HCT116 (cell line): ENCODE data around the gene HRG. TPM values are rescaled to one million over a fixed set of nuclear protein-coding genes. Genes with fewer than 3 reads are reported as not detected.

ENCODE experiments used
- ATAC-seq: fragments of 200-7000 bp; cut with Tn5 transposase; 2 replicates; pipeline ENCODE4 v1.9.1; 2020; ENCODE audit warnings: mild to moderate bottlenecking, moderate library complexity
- BruUV-seq: library from RNA; stranded (reverse); fragments of 400-500 nt; replicated peaks from 2 replicates; lab custom pipeline; 2021; lab: Mats Ljungman, UMichigan
- CTCF ChIA-PET: fragments of 300-600 bp; sonication (Branson Sonifier 250); formaldehyde crosslinking; loops from one replicate; lab custom pipeline; 2021; ENCODE audit warnings: antibody characterized with exemption; lab: Charles Lee
- POLR2A ChIA-PET: fragments of 300-600, 350-600 bp; sonication (Branson Sonifier 250); formaldehyde crosslinking; loops from one replicate; lab custom pipeline; 2021; ENCODE audit warnings: antibody characterized with exemption; lab: Charles Lee
- RAD21 ChIA-PET, 2 experiments: fragments of 300-600 bp; sonication (Branson Sonifier 250); formaldehyde crosslinking; loops; one replicate each; lab custom pipeline; 2023; ENCODE audit warnings: low total read pairs in 2 of 2; ENCODE audit not compliant: uncharacterized antibody in 2 of 2, unreplicated experiment in 2 of 2, low non-redundant PET in 1 of 2; lab: Charles Lee
- DNase-seq: peaks from one replicate; pipeline ENCODE4 v3.0.0-alpha.2; 2010; ENCODE audit warnings: low read depth, low spot score
- H2AFZ ChIP-seq: fragments of 200-600 bp; shearing (Covaris generic), sonication (generic); 2 replicates; pipeline ENCODE4 v1.6.1; 2017; ENCODE audit warnings: low read depth, mixed run types, mixed read lengths, antibody characterized with exemption, low read length; ENCODE audit not compliant: poor library complexity, severe bottlenecking
- H3K27ac ChIP-seq: 2 replicates; pipeline ENCODE4 v1.5.1; 2012; ENCODE audit warnings: low read depth, low read length
- H3K27me3 ChIP-seq: fragments of 200-600 bp; sonication (generic); 2 replicates; pipeline ENCODE4 v1.6.1; 2016; ENCODE audit warnings: mixed run types, low read length, mixed read lengths; ENCODE audit not compliant: insufficient read depth
- H3K36me3 ChIP-seq, 2 experiments: fragments of 200-500 bp in 1 of 2; fragments of 200-600 bp in 1 of 2; sonication (Bioruptor generic) in 1 of 2; sonication (generic) in 1 of 2; 2 replicates each; pipeline versions ENCODE4 v1.5.1 to v1.6.1; 2014 to 2016; ENCODE audit warnings: low read length in 2 of 2, inconsistent platforms in 1 of 2, mixed read lengths in 1 of 2, mixed run types in 1 of 2; ENCODE audit not compliant: insufficient read depth in 2 of 2, control insufficient read depth in 1 of 2
- H3K4me1 ChIP-seq, 2 experiments: fragments of 200-600 bp in 1 of 2; sonication (generic) in 1 of 2; 2 replicates each; pipeline versions ENCODE4 v1.5.1 to v1.6.1; 2012 to 2017; ENCODE audit warnings: low read length in 2 of 2, inconsistent platforms in 1 of 2, mild to moderate bottlenecking in 1 of 2, mixed read lengths in 1 of 2, mixed run types in 1 of 2, moderate library complexity in 1 of 2; ENCODE audit not compliant: insufficient read depth in 2 of 2, control insufficient read depth in 1 of 2
- H3K4me2 ChIP-seq: fragments of 200-600 bp; sonication (generic); 2 replicates; pipeline ENCODE4 v1.6.1; 2017; ENCODE audit warnings: mixed run types, low read length, mixed read lengths
- H3K4me3 ChIP-seq, 2 experiments: fragments of 200-600 bp in 1 of 2; sonication (generic) in 1 of 2; replicated peaks in 1 of 2; 2 replicates each; pipeline ENCODE4 v1.5.1; 2011 to 2016; ENCODE audit warnings: low read length in 2 of 2, control low read depth in 1 of 2, low read depth in 1 of 2, mild to moderate bottlenecking in 1 of 2, mixed read lengths in 1 of 2, mixed run types in 1 of 2
- H3K79me2 ChIP-seq: fragments of 200-600 bp; sonication (generic); 2 replicates; pipeline ENCODE4 v1.6.1; 2017; ENCODE audit warnings: mild to moderate bottlenecking, mixed run types, low read length, moderate library complexity, mixed read lengths; ENCODE audit not compliant: insufficient read depth
- H3K9ac ChIP-seq: fragments of 200-600 bp; sonication (generic); 2 replicates; pipeline ENCODE4 v1.6.1; 2016; ENCODE audit warnings: low read length, mixed read lengths
- H3K9me2 ChIP-seq: fragments of 200-600 bp; sonication (generic), shearing (Covaris generic); 2 replicates; pipeline ENCODE4 v1.6.1; 2017; ENCODE audit warnings: mixed run types, mild to moderate bottlenecking, moderate library complexity; ENCODE audit not compliant: insufficient read depth
- H3K9me3 ChIP-seq, 2 experiments: fragments of 200-500 bp in 1 of 2; fragments of 200-600 bp in 1 of 2; sonication (Bioruptor generic) in 1 of 2; sonication (generic) in 1 of 2; 2 replicates each; pipeline ENCODE4 v1.6.1; 2014 to 2017; ENCODE audit warnings: low read length in 2 of 2, mixed read lengths in 2 of 2, inconsistent platforms in 1 of 2, low read depth in 1 of 2, mild to moderate bottlenecking in 1 of 2, mixed run types in 1 of 2, moderate library complexity in 1 of 2; ENCODE audit not compliant: control insufficient read depth in 1 of 2, insufficient read depth in 1 of 2
- H4K20me1 ChIP-seq: fragments of 200-600 bp; sonication (generic), shearing (Covaris generic); 2 replicates; pipeline ENCODE4 v1.6.1; 2017; ENCODE audit warnings: mixed run types, mild to moderate bottlenecking, moderate library complexity; ENCODE audit not compliant: insufficient read depth
- CBX3 ChIP-seq: IDR thresholded peaks from 2 replicates; pipeline ENCODE4 v1.6.1; 2012; ENCODE audit warnings: low read depth
- CEBPB ChIP-seq: IDR thresholded peaks from 2 replicates; pipeline ENCODE4 v1.6.1; 2012; ENCODE audit warnings: low read depth
- EGR1 ChIP-seq: IDR thresholded peaks from 2 replicates; pipeline ENCODE4 v1.6.1; 2012; ENCODE audit warnings: low read depth
- ELF1 ChIP-seq: IDR thresholded peaks from 2 replicates; pipeline ENCODE4 v1.6.1; 2012; ENCODE audit warnings: low read depth, borderline replicate concordance
- EZH2 ChIP-seq: fragments of 200-600 bp; sonication (generic); IDR thresholded peaks from 2 replicates; pipeline ENCODE4 v1.6.1; 2017; ENCODE audit warnings: antibody characterized with exemption, mixed run types
- FOSL1 ChIP-seq: IDR thresholded peaks from 2 replicates; pipeline ENCODE4 v1.6.1; 2012; ENCODE audit warnings: low read depth
- JUND ChIP-seq: IDR thresholded peaks from 2 replicates; pipeline ENCODE4 v1.6.1; 2012
- POLR2AphosphoS5 ChIP-seq: IDR thresholded peaks from 2 replicates; pipeline ENCODE4 v1.6.1; 2011; ENCODE audit warnings: mild to moderate bottlenecking, low read depth, low read length, moderate library complexity
- RAD21 ChIP-seq: IDR thresholded peaks from 2 replicates; pipeline ENCODE4 v1.6.1; 2012; ENCODE audit warnings: low read depth, mild to moderate bottlenecking
- SIN3A ChIP-seq: IDR thresholded peaks from 2 replicates; pipeline ENCODE4 v1.6.1; 2012; ENCODE audit warnings: low read depth
- SP1 ChIP-seq: IDR thresholded peaks from 2 replicates; pipeline ENCODE4 v1.6.1; 2012; ENCODE audit warnings: low read depth
- SRF ChIP-seq: IDR thresholded peaks from 2 replicates; pipeline ENCODE4 v1.6.1; 2012; ENCODE audit warnings: low read depth
- TCF7L2 ChIP-seq: IDR thresholded peaks from 2 replicates; pipeline ENCODE4 v1.7.0; 2011; ENCODE audit warnings: borderline replicate concordance, inconsistent platforms; ENCODE audit not compliant: insufficient read depth, insufficient read length; ENCODE audit errors: extremely low read depth
- YY1 ChIP-seq: IDR thresholded peaks from 2 replicates; pipeline ENCODE4 v1.6.1; 2011; ENCODE audit warnings: low read length, low read depth, moderate library complexity, mild to moderate bottlenecking; ENCODE audit not compliant: insufficient replicate concordance; ENCODE audit errors: extremely low read depth
- ZFX ChIP-seq: fragments of 450-650 bp; IDR thresholded peaks from 2 replicates; pipeline ENCODE4 v1.6.1; 2017
- ZNF274 ChIP-seq: fragments of 200-500 bp; sonication (Bioruptor generic); IDR thresholded peaks from 2 replicates; pipeline ENCODE4 v1.6.1; 2014; ENCODE audit warnings: mild to moderate bottlenecking, low read depth, low read length, inconsistent platforms
- intact Hi-C: fragments of 100-400 bp; cut with micrococcal nuclease; formaldehyde crosslinking; loops from 2 replicates; pipeline ENCODE4 v1.10.0; 2022
- total RNA-seq: library from RNA; stranded (reverse); gene quantifications from one replicate; pipeline ENCODE4 v1.2.1, GENCODE V29; 2021; ENCODE audit not compliant: unreplicated experiment
- TF ChIP-seq, protein P1 (sequence below): IDR thresholded peaks from 2 replicates; pipeline ENCODE4 v1.6.1; 2012
- TF ChIP-seq, protein P2 (sequence below): IDR thresholded peaks from 2 replicates; pipeline ENCODE4 v1.6.1; 2012; ENCODE audit warnings: low read depth
- TF ChIP-seq, protein P3 (sequence below), 3 experiments: fragments of 200-600 bp in 1 of 3; sonication (generic) in 1 of 3; IDR thresholded peaks in 2 of 3; conservative IDR thresholded peaks in 1 of 3; 2 replicates each; pipeline ENCODE4 v1.5.1; 2012 to 2017; ENCODE audit warnings: low read depth in 2 of 3, low read length in 2 of 3, antibody characterized with exemption in 1 of 3, borderline replicate concordance in 1 of 3, control low read depth in 1 of 3, mild to moderate bottlenecking in 1 of 3, mixed read lengths in 1 of 3, mixed run types in 1 of 3, moderate library complexity in 1 of 3; ENCODE audit not compliant: insufficient read depth in 1 of 3

HRG gene
- total RNA-seq, 1 experiment from 2014 or later, result 0.42 TPM

DNA sequence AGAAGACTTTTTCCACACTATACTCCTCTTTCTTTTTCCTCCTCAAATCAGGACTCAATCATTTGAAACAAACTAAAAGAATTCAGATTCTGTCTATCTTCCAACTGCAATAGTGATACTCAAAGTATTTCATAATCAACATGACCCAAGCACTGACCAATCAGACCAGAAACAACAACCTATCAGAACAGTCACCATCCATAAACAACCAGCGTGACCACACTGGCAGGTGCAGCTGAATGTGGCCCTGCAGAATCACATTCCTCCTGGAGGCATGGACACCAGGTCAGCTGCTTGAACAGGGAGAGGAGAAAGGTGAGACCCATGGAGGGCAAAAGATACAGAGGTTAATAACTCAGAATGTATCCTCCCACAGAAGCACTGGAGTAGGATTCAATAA is 13.3 kb downstream of the HRG start:
- no peak for DNase-seq
- Histone ChIP-seq H2AFZ (no peak overlapping the region), H3K27ac (no peak overlapping the region), H3K4me2 (no peak overlapping the region), H3K4me3 (no peak overlapping the region), H3K9ac (no peak overlapping the region), H3K9me3 (no peaks in the 10 kb centered on the region), H3K9me2 (no peaks in the 10 kb centered on the region), H4K20me1 (no peaks in the 10 kb centered on the region), H3K27me3 (peaks cover 11% of the 10 kb centered on the region; the same call in 1 of the 2 replicates), H3K36me3 (no peaks in the 10 kb centered on the region), H3K79me2 (no peaks in the 10 kb centered on the region)
- ChIA-PET POLR2A (no interaction called here), RAD21 (no interaction called here), CTCF (no interaction called here)
- BruUV-seq, result no TSS peak
- intact Hi-C loops, result no loop called here
- no peak for TF ChIP-seq FOSL1
- TF ChIP-seq EZH2, result no peak
- TF ChIP-seq, protein P1, sequence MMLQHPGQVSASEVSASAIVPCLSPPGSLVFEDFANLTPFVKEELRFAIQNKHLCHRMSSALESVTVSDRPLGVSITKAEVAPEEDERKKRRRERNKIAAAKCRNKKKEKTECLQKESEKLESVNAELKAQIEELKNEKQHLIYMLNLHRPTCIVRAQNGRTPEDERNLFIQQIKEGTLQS, result no peak
- no peak for TF ChIP-seq ZNF274
- no peak for TF ChIP-seq ELF1
- no peak for TF ChIP-seq EGR1
- TF ChIP-seq SRF, result no peak
- no peak for TF ChIP-seq SIN3A
- TF ChIP-seq POLR2AphosphoS5, result no peak
- no peak for TF ChIP-seq YY1
- TF ChIP-seq TCF7L2, result no peak
- TF ChIP-seq RAD21, result no peak
- no peak for TF ChIP-seq CBX3
- no peak for TF ChIP-seq CEBPB
- TF ChIP-seq, protein P2, sequence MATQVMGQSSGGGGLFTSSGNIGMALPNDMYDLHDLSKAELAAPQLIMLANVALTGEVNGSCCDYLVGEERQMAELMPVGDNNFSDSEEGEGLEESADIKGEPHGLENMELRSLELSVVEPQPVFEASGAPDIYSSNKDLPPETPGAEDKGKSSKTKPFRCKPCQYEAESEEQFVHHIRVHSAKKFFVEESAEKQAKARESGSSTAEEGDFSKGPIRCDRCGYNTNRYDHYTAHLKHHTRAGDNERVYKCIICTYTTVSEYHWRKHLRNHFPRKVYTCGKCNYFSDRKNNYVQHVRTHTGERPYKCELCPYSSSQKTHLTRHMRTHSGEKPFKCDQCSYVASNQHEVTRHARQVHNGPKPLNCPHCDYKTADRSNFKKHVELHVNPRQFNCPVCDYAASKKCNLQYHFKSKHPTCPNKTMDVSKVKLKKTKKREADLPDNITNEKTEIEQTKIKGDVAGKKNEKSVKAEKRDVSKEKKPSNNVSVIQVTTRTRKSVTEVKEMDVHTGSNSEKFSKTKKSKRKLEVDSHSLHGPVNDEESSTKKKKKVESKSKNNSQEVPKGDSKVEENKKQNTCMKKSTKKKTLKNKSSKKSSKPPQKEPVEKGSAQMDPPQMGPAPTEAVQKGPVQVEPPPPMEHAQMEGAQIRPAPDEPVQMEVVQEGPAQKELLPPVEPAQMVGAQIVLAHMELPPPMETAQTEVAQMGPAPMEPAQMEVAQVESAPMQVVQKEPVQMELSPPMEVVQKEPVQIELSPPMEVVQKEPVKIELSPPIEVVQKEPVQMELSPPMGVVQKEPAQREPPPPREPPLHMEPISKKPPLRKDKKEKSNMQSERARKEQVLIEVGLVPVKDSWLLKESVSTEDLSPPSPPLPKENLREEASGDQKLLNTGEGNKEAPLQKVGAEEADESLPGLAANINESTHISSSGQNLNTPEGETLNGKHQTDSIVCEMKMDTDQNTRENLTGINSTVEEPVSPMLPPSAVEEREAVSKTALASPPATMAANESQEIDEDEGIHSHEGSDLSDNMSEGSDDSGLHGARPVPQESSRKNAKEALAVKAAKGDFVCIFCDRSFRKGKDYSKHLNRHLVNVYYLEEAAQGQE, result no peak
- no peak for TF ChIP-seq ZFX
- TF ChIP-seq, protein P3, sequence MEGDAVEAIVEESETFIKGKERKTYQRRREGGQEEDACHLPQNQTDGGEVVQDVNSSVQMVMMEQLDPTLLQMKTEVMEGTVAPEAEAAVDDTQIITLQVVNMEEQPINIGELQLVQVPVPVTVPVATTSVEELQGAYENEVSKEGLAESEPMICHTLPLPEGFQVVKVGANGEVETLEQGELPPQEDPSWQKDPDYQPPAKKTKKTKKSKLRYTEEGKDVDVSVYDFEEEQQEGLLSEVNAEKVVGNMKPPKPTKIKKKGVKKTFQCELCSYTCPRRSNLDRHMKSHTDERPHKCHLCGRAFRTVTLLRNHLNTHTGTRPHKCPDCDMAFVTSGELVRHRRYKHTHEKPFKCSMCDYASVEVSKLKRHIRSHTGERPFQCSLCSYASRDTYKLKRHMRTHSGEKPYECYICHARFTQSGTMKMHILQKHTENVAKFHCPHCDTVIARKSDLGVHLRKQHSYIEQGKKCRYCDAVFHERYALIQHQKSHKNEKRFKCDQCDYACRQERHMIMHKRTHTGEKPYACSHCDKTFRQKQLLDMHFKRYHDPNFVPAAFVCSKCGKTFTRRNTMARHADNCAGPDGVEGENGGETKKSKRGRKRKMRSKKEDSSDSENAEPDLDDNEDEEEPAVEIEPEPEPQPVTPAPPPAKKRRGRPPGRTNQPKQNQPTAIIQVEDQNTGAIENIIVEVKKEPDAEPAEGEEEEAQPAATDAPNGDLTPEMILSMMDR (IDR thresholded peaks at IDR 0.05 in 2 of 3, conservative IDR thresholded peaks at IDR 0.05 in 1 of 3; ENCODE audit: borderline replicate concordance in 1 of 3, insufficient read depth in 1 of 3, low read depth in 2 of 3, low read length in 2 of 3), result no peak
- TF ChIP-seq JUND, result no peak
- no peak for TF ChIP-seq SP1
- TF ChIP-seq, all 23 proteins: peak for 0
- H3K4me1 ChIP-seq, result no peaks in the 10 kb centered on the region
- no peak for ATAC-seq
